Activated naive CD8-positive, alpha-beta T cell (primary cell): ENCODE results near the gene CTRB1.
A peak's percentile ranks its signal among the peaks of the same experiment; 100 is the strongest.
"Not testable (repeated sequence)": the region's sequence is repeated elsewhere in the genome, so short reads cannot be mapped to it uniquely, and the experiment has no call there.

Experiments
- H3K27ac Mint-ChIP-seq: one replicate; pipeline ENCODE4 v1.8.0; 2021; ENCODE audit warnings: mixed read lengths
- H3K27me3 Mint-ChIP-seq: one replicate; pipeline ENCODE4 v1.8.0; 2021; ENCODE audit warnings: mixed read lengths
- H3K36me3 Mint-ChIP-seq: one replicate; pipeline ENCODE4 v1.8.0; 2021; ENCODE audit warnings: mixed read lengths
- H3K4me1 Mint-ChIP-seq: one replicate; pipeline ENCODE4 v1.8.0; 2021; ENCODE audit warnings: low read depth, mixed read lengths
- H3K4me3 Mint-ChIP-seq: one replicate; pipeline ENCODE4 v1.8.0; 2021; ENCODE audit warnings: mild to moderate bottlenecking, mixed read lengths
- H3K9me3 Mint-ChIP-seq: one replicate; pipeline ENCODE4 v1.8.0; 2021; ENCODE audit warnings: low read depth, mixed read lengths

CTRB1 gene

GRCh38 chr16:75209514-75209913, 9.3 kb upstream of the CTRB1 start:
- H3K4me3 Mint-ChIP-seq, H3K36me3 Mint-ChIP-seq, H3K27ac Mint-ChIP-seq: not testable (repeated sequence)

GRCh38 chr16:75209944-75210343, 8.8 kb upstream of the CTRB1 start:
- H3K27ac Mint-ChIP-seq: no peak overlapping the region
- H3K9me3 Mint-ChIP-seq: no peaks in the 10 kb centered on the region
- H3K4me1 Mint-ChIP-seq: no peaks in the 10 kb centered on the region
- no peaks in the 10 kb centered on the region for H3K36me3 Mint-ChIP-seq
- H3K4me3 Mint-ChIP-seq: no peak overlapping the region
- no peaks in the 10 kb centered on the region for H3K27me3 Mint-ChIP-seq

More at GRCh38 chr16:75209514-75209913, 9.3 kb upstream of the CTRB1 start:
- not testable (repeated sequence) for H3K9me3 Mint-ChIP-seq, H3K27me3 Mint-ChIP-seq, H3K4me1 Mint-ChIP-seq

DNA sequence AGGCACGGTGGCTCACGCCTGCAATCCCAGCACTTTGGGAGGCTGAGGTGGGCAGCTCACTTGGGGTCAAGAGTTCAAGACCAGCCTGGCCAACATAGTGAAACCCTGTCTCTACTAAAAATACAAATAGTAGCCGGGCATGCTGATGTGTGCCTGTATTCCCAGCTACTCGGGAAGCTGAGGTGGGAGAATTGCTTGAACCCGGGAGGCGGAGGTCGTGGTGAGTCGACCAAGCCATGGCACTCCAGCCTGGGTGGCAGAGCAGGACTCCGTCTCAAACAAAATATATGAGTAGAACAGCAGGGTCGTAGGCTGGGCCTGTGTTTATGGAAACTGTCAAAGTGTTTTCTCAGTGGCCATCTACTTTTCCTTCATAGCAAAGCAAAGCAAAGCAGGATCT, 7.5 kb upstream of the CTRB1 start:
- not testable (repeated sequence) for H3K27me3 Mint-ChIP-seq, H3K4me1 Mint-ChIP-seq, H3K27ac Mint-ChIP-seq, H3K9me3 Mint-ChIP-seq, H3K4me3 Mint-ChIP-seq, H3K36me3 Mint-ChIP-seq

DNA sequence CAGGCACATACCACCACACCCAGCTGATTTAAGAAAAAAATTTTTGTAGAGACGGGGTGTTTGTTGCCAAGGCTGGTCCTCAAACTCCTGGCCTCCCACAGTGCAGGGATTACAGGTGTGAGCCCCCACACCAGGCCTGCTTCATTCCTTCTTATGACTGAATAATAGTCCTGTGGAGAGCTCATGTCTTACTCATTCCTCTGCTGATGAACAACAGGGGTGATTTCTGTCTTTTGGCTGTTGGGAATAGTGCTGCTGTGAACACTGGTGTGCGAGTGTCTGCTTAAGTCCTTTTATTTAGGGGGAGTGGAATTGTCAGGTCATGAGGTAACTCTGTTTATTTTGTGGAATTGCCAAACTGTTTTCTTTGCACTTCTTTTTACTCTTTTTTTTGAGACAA, 2.7 kb upstream of the CTRB1 start:
- no peaks in the 10 kb centered on the region for H3K9me3 Mint-ChIP-seq
- H3K27ac Mint-ChIP-seq: no peak overlapping the region
- no peaks in the 10 kb centered on the region for H3K27me3 Mint-ChIP-seq
- no peak overlapping the region for H3K4me3 Mint-ChIP-seq
- H3K36me3 Mint-ChIP-seq: no peaks in the 10 kb centered on the region
- peaks cover 14% of the 10 kb centered on the region for H3K4me1 Mint-ChIP-seq

- Mint-ChIP-seq H3K36me3 (no peaks in the 10 kb centered on the region), H3K27ac (no peak overlapping the region), H3K4me1 (peaks cover 14% of the 10 kb centered on the region), H3K9me3 (no peaks in the 10 kb centered on the region), H3K27me3 (no peaks in the 10 kb centered on the region), H3K4me3 (no peak overlapping the region)
Measured at GRCh38 chr16:75216576-75216975, 2.2 kb upstream of the CTRB1 start.

- no peaks in the 10 kb centered on the region for H3K9me3 Mint-ChIP-seq
- H3K4me3 Mint-ChIP-seq: no peak overlapping the region
- peaks cover 14% of the 10 kb centered on the region for H3K4me1 Mint-ChIP-seq
- H3K36me3 Mint-ChIP-seq: no peaks in the 10 kb centered on the region
- no peaks in the 10 kb centered on the region for H3K27me3 Mint-ChIP-seq
- no peak overlapping the region for H3K27ac Mint-ChIP-seq
Measured at GRCh38 chr16:75217389-75217851, 1.4 kb upstream of the CTRB1 start.

DNA sequence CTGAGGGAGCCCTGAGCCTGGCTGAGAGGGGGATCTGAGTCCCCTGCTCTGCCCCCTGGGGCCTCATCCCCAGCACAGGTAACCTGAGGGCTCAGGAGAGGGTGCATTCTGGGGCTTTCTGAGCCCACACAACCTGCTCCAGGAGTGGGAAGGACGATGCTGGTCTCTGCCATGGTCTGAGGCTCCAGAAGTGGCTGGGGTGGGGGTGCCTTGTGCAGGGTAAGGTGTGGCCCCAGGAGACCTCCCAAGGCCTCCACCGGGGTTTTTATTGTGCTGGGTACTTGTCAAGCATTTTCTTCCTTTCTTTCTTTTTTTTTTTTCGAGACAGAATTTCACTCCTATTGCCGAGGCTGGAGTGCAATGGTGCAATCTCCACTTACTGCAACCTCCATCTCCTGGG, 300 bp downstream of the CTRB1 start:
- Mint-ChIP-seq H3K4me3 (no peak overlapping the region), H3K9me3 (no peaks in the 10 kb centered on the region), H3K27me3 (no peaks in the 10 kb centered on the region), H3K27ac (no peak overlapping the region), H3K4me1 (peaks cover 14% of the 10 kb centered on the region), H3K36me3 (no peaks in the 10 kb centered on the region)

DNA sequence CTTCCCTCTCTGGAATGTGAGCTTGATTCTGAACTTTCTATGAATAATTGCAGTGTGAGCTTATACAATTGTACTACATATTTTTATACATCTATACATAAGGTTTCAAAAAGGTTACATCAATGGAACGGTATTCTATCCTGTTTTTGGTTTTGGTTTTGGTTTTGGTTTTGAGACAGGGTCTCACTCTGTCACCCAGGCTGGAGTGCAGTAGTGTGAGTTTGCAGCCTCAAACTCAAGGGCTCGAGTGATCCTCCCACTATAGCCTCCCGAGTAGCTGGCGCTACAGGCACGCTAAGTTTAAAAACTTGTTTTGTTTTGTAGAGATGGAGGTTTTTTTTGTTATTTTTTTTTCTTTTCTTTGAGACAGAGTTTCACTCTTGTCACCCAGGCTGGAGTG, 1.1 kb downstream of the CTRB1 start:
- Mint-ChIP-seq H3K4me3 (peak overlapping the region; percentile 75), H3K27ac (peak overlapping the region; percentile 51), H3K9me3 (no peaks in the 10 kb centered on the region), H3K27me3 (no peaks in the 10 kb centered on the region), H3K4me1 (peaks cover 14% of the 10 kb centered on the region), H3K36me3 (no peaks in the 10 kb centered on the region)

- Mint-ChIP-seq H3K27ac (no peak overlapping the region), H3K36me3 (no peaks in the 10 kb centered on the region), H3K4me3 (no peak overlapping the region), H3K4me1 (peaks cover 14% of the 10 kb centered on the region), H3K27me3 (no peaks in the 10 kb centered on the region), H3K9me3 (no peaks in the 10 kb centered on the region)
Measured at GRCh38 chr16:75222271-75222783, 3.5 kb downstream of the CTRB1 start.

- H3K9me3 Mint-ChIP-seq, H3K36me3 Mint-ChIP-seq, H3K27ac Mint-ChIP-seq, H3K4me3 Mint-ChIP-seq, H3K27me3 Mint-ChIP-seq: not testable (repeated sequence)
- peaks cover 14% of the 10 kb centered on the region for H3K4me1 Mint-ChIP-seq
Measured at GRCh38 chr16:75223129-75223528, 4.3 kb downstream of the CTRB1 start.

- Mint-ChIP-seq H3K27me3 (peaks cover 2% of the 10 kb centered on the region), H3K36me3 (no peaks in the 10 kb centered on the region), H3K27ac (no peak overlapping the region), H3K4me3 (no peak overlapping the region), H3K9me3 (no peaks in the 10 kb centered on the region), H3K4me1 (peaks cover 8% of the 10 kb centered on the region)
Measured at GRCh38 chr16:75224306-75225082, 5.7 kb downstream of the CTRB1 start.

GRCh38 chr16:75225092-75225491, 6.3 kb downstream of the CTRB1 start:
- Mint-ChIP-seq H3K9me3 (no peaks in the 10 kb centered on the region), H3K36me3 (no peaks in the 10 kb centered on the region), H3K4me3 (no peak overlapping the region), H3K4me1 (peaks cover 3% of the 10 kb centered on the region), H3K27ac (no peak overlapping the region), H3K27me3 (peaks cover 2% of the 10 kb centered on the region)

DNA sequence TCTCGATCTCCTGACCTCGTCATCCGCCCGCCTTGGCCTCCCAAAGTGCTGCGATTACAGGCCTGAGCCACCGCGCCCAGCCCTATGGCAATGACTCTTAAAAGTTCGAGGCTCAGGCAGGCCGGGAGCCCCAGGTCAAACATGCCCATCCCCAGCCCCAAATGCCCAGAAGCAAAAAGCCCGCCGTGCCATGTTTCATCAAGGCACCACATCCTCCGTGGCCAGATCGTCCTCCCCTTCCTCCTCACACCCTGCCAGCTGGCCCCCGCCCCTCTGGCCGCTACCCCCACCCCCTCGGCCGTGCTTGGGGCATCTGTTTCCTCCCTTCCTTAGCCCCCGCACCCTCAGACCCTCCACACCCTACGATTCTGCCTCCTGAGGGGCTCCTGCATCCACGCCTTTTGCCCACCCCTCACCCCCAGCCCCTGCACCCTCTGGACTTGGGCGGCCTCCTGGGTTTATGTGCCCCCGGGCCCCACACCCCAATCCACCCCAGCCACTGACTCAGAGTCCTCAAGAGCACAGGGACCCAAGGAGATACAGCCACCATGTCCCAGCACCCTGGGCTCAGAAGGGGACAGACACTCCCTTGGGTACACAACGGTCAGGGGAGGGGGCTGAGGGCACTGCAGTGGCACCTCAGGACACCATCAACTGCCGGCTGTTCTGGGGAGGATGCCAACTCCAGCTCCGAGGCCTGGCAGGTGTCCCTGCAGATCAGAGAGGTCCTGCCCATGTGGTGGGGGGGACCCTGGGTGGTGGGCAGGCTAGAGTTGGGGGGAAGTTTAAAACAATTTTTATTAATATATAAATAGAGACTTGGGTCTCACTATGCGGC, 7.1 kb downstream of the CTRB1 start:
- Mint-ChIP-seq H3K4me1 (peaks cover under 1% of the 10 kb centered on the region), H3K27me3 (peaks cover 2% of the 10 kb centered on the region), H3K27ac (no peak overlapping the region), H3K36me3 (no peaks in the 10 kb centered on the region), H3K4me3 (no peak overlapping the region), H3K9me3 (no peaks in the 10 kb centered on the region)

GRCh38 chr16:75226550-75227360, 8.0 kb downstream of the CTRB1 start:
- Mint-ChIP-seq H3K36me3 (no peaks in the 10 kb centered on the region), H3K4me3 (no peak overlapping the region), H3K4me1 (no peaks in the 10 kb centered on the region), H3K27me3 (peaks cover 2% of the 10 kb centered on the region), H3K9me3 (no peaks in the 10 kb centered on the region), H3K27ac (no peak overlapping the region)
